SHP77 (cell line): Measurements from ENCODE around the gene BCKDHA.
A peak's percentile ranks its signal among the peaks of the same experiment; 100 is the strongest.
"Not testable (repeated sequence)": the region's sequence is repeated elsewhere in the genome, so short reads cannot be mapped to it uniquely, and the experiment has no call there.

ENCODE experiments used
- DNase-seq, 2 experiments: peaks; one replicate each; lab custom pipeline; 2025; lab: John Stamatoyannopoulos, UW

Gene BCKDHA

DNA sequence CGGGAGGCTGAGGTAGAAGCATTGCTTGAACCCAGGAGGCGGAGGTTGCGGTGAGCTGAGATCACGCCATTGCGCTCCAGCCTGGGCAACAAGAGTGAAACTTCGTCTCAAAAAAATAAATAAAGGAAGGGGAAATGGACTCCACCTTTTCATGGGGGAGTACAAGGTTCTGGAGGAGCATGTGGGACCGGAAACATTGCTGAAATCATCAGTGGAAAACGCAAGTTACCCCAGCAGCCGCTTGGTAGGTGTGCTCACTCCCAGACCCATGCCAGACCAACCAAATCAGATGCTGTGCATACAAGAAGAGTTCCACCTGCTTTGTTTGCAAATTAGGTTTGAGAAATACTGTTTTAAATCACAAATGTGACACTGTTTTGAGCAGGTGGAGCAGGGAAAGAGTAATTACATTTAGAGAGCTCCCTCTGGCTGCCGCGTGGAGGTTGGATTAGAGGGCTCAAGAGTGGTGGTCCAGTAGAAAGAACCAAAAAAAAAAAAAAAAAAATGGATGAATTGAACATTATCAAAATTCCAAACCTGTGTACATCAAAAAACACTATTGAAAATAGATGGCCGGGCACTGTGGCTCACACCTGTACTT is 50.2 kb downstream of the BCKDHA start:
- no peak for DNase-seq

DNA sequence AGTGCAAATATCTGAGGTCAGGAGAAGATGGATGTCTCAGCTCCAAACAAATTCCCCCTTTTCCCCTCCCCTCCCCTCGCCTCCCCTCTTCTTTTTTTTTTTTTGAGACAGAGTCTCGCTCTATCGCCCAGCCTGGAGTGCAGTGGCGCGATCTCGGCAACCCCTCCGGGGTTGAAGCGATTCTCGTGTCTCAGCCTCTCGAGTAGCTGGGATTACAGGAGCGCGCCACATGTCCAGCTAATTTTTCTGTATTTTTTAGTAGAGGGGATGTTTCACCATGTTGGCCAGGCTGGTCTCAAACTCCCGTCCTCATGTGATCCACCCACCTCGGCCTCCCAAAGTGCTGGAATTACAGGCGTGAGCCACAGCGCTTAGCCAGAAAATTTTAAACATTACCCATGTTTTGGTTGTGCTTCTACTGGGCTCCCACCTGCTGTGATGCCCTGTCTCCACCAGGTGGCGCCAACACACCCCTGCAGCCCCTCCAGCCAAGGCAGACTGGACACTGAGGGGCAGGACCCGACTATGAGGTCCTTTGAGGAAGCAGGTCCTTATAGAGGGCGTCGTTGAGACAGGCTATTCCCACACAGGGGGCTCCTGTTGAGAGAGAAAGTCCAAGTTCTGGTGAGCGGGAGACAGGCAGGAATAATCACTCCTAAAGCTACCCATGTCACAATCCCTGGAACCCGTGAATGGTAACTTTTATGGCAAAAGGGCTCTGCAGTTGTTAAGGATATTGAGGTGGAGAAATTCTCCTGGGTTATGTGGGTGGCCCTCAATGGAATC is 51.7 kb downstream of the BCKDHA start:
- DNase-seq, result peak; percentile 53 to 58

DNA sequence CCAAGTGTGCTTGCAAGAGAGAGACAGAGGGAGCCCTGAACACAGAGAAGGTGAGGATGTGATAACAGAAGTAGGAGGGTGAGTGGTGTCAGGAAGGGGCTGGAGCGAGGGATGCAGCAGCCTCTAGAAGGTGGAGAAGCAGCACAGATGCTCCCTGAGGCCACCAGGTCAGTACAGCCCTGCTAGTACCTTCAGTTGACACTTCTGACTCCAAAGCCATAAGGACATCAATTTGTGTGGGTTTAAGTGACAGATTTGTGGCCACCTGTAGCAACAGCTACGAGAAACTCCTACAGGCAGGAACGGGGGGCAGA is 52.2 kb downstream of the BCKDHA start:
- no peak for DNase-seq

DNA sequence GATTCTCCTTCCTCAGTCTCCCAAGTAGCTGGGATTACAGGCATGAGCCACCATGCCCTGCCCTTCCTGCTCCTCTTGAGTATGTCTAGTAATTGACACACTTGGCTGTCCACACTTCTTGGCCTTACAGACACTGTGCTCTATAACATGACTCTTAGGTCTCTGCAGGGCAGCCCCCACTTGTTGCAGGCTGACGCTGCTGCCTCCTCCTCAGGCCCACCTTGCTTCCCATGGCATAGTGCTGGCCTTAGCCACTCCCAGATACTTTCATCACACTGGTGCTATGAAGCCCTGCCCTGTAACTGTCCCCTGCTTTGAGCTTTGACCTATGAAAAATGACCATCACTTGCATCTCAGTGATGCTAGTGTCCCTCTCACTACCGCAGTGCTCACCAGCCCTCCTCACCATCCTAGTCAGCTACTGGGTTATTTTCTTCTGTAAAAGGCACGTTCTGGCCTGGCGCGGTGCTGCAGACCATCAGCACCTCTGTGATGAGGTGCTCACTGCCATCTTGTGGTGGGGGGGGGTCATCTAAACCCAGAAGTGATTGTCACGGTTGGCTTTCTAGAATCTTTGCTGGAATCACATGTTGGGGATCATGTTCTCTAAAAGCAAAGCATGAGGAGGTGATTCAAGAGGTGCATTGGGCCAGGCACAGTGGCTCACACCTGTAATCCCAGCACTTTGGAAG is 55.1 kb downstream of the BCKDHA start:
- DNase-seq, result no peak

DNA sequence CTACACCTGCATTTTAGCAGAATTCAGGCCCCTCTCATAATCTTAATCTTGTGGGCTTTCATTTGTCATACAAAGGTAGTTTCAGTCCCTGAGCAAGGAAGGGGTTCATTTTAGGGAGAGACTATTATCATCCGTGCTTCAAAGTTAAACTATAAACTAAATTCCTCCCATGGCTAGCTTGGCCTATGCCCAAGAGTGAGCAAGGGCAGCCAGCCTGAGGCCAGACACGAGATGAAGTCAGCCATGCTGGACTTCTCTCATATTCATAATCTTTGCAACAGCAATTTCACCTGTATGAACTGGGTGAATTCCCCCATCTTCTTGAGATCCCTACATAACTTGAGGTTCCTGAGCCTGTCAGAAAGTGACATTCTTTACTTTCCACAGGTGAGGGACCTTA is 58.3 kb downstream of the BCKDHA start:
- no peak for DNase-seq

DNA sequence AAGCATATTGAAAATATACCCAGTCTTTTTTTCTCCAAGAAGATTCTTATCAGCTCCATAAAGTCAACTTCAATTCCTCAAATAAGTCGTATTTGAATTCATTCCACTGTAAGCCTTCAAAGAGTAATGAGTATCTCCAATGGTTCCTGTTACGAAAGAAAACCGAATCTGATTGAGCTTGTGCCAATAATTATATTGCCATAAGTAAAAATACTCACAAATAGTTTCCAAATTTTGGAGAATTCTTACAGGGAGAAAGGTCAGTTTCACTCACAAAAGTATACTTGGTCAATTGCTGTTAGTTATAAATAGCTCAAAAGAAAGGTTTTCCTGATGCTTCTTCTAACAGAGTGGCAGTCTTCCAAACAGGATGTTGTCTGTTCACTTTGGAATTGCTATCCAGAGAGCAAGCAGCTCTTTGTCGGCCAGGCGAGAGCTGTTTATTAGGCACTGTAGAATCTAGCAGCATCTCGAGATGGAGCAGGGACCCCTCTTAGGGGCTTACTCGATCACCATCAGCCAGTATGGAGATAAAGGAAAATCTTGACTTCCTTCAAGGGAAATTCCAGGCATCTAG is 58.8 kb downstream of the BCKDHA start:
- DNase-seq, result no peak

DNA sequence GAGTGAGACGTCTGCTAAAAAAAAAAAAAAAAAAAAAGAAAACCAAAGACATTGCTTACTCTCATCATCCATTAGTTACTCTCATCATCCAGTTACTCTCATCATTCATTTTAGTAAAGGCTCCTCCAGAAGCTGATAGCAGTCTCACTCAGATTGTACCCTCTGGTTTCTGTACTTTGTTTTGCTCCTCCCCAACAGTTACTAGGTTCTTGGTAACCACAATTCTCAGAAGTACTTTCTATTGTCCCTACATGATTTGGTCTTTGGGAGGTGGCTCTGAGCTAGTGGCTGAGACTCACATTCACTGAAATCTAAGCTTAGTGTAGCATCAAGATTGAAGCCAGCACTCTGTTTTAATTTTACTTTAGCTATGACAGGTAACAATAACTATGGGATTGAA is 59.6 kb downstream of the BCKDHA start:
- DNase-seq, result no peak

DNA sequence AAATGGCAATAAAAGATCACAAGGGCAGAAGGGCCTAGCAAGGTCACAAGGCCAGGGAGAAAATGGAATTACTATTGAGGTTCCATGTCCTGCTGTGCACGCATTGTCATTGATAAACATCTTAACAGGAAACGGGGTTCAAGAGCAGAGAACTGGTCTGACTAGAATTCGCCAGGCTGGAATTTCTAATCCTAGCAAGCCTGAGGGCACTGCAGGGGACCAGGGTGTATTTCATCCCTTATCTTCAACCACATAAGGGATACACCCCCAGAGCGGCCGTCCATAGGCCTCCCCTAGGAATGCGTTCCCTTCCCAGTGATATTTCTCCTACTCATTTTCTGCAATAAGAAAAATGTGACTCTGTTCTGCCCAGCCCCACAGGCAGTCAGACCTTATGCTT is 64.9 kb downstream of the BCKDHA start:
- no peak for DNase-seq

DNA sequence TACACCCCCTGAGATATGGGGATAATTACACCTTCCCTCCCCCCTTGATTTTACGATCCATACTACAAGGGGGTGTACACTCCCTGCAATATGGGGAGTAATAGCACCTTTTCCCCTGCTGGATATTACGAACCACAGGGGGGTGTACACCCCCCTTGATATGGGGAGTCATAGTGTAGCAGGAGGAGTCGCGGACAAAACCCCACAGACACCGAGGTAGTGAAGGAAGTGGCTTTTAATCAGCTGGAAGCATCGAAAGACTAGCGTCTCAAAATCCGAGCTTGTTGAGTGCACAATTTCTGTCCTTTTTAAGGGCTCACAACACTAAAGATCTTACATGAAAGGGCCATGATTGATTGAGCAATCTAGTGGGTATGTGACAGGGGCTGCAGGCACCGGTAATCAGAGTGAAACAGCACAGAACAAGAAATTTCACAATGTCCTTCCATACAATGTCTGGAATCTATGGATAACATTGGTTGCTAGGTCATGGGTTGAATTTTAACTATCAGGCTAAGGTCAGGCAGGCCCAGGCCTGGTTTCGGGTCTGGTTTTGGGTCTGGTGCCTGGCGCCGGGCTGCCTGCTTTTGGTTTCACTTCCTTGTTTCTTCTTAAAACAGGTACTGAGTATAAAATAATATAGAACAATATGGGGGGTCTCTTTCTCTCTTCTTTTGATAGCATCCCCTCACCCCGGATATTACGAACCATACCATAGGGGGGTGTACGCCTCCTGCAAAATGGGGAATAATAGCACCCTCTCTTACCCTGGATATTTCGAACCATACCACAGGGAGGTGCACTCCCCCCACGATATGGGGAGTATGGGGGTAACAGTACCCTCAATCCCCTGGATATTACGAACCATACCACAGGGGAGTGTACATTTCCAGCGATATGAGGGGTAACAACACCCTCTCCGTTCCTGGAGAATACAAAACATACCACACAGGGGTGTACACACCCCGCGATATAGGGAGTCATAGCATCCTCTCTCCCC is 65.9 kb downstream of the BCKDHA start:
- DNase-seq, result not testable (repeated sequence)
